GM21528 (cell line): ENCODE measurements around the gene TBCK.

Experiments
- ATAC-seq: cut with Tn5 transposase; IDR thresholded peaks from one replicate; pipeline ENCODE4 v1.9.1; 2021; ENCODE audit warnings: mild to moderate bottlenecking, moderate library complexity; ENCODE audit not compliant: unreplicated experiment, low FRiP score

The TBCK gene

DNA sequence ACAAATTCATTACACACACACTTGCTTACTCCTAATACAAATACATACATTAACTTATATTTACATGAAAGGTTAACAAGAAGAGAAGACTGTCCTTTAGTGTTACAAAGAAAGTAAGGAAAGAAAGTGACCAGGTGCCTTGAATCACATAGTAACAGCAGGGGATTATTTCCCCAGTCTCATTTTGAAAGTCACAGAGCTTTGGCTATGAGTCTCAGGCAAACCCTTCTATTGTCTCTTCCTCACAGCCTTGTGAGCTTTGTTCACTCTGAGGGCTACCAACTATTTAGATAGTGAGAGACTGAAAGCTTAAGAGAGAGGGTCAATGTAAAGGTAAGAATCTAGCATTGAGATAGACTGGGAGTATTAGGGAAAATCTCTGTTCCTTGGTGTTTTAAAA is 259.1 kb downstream of the TBCK start:
- ATAC-seq: no peak

DNA sequence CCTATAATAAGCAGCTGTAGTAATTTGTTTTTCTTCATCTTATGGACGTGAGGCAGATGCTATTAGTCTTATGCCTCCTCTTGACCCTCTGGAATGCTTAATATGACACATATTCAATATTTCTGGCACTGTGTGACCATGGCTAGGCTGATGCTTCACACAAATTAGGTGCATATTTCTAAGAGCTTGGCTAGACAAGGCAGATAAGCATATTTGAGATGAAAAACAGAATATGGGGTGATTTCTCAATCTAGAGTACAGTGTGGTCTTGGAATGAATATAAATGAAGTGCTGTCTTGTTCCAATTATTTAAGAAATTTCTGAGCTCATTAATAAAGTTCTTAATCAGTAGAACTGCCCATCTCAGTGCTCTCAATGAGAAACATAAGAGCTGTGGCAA is 264.5 kb downstream of the TBCK start:
- no peak for ATAC-seq

DNA sequence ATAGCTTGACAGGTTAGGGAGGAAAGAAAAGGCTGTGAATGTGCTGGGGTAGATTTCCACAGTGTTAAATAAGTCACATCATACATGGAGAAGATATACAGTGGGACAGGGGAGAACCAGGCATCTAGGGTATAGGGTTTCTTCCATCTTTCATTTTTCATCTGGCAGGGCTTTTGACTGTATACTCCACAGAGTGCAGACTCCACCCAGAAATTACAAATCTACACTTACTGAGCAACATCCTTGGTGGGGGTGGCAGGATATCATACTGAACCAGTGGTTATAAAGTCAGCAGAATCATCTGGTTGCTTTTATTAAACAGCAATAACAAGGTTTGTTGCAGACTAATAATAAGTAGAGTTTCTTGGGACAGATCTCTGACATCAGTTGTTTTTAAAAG is 266.5 kb downstream of the TBCK start:
- ATAC-seq: no peak

DNA sequence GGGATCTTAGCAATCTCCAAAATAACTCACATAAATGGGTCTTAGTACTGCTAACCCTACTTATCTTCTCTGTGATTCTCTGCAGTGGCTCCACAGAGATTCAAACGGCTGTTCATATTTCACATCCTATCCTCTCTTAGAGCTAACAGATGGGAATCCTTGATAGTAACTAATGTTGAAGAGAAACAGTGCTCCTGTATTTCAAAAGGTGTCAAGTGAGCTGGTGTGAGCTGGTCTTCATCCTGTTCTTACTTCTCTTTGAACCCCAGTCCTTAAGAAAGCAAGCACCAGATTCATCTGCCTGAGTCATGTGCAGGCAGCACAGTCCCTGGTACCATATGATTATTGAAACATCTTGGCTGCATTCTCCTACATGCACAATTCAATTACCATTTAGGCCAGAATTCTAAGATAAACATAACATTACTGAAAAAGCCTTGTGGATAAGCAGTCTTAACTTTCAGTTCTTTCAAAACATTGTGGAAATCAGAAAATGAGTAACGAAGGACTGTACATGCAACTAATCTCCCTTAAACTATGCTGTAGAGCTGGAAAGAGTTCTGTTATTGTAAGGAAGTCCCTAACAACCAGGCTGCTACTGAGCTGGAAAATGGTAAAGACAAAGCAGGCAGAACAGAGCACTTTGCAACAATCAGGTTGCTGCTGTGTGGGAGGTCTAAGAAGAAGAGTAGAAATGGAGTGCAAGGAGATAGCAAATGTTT is 267.6 kb downstream of the TBCK start:
- no peak for ATAC-seq

DNA sequence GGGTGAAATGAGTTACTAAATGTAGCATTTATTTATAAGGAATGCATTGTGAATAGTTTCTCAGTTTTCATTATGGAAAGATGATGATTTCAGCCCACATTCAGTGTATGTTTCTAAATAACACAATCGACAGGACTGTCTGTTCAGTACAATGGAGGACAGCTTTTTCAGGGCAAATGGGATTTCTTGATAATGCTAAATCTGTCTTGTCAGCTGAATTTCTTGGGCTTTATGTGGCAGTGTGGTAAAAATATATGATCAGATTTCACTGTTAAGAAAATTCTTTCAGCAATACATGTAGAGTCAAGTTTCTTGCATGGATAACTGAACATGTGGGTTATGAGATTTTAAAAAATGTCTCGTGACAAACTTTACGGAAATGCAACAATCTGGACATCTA is 269.9 kb downstream of the TBCK start:
- no peak for ATAC-seq

DNA sequence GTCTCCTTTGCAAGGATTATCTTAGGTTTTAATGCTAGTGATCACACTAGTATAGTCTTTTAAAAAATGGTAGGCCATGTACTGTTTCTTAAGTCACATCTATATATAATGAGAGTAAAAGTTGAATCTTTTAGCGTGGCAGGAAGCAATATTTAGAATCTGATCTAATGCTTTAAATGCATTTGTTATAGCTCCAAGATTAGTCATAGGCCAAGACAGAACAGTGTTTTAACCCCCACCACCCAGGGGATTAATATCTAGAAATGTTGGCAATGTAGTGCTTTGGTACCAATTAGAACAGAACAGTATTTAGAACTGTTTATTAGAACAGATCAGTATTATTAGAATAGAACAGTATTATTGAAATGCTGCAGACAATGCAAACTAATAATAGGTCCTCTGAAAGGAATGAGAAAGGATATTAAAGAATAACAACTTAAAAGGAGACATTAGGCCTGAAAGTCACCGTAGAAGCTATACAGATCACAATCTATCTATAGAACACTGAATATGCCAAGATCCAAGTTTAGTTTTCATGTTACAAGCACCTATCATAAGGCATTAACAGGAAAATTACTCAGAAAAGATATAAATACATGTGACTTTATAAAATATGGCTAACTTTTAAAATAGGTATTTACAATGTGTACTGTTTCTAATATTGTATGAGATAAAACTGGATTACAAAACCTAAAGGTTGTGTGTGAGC is 274.6 kb downstream of the TBCK start:
- ATAC-seq: no peak

DNA sequence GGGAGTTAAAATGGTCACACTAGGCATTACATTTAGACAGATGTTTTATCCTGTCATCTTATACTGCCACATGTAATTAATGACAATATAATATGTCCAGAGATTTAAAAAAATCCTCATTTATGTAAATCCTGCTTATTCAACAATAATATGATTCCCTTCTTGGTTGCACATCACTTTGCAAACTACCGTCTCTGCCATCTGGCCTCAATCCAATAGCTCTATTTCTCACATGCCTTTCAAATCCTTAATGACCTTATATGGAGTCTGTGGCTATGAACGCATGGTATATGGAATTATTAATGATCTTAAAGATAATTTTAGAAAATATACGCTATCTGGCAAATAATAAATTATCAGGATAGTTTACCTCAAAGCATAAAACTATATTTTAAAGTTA is 276.2 kb downstream of the TBCK start:
- ATAC-seq: no peak

DNA sequence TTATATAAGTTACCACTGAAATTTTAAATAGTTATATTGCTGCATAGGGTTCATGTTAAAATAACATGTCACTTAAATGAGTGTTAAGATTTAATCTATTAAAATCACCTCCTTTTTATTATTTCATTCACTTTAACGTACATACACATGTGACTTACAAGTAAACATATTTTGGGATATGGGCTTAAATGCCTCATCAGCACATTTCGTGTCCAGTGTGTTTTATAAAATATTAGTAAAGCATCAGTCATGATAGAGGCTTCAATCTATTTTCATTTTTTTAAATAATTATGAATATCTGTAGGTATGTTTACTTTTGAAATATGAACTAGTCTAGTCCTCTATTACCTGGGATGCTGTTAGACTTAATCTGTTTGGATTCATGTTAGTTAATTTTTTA is 277.1 kb downstream of the TBCK start:
- ATAC-seq: no peak

DNA sequence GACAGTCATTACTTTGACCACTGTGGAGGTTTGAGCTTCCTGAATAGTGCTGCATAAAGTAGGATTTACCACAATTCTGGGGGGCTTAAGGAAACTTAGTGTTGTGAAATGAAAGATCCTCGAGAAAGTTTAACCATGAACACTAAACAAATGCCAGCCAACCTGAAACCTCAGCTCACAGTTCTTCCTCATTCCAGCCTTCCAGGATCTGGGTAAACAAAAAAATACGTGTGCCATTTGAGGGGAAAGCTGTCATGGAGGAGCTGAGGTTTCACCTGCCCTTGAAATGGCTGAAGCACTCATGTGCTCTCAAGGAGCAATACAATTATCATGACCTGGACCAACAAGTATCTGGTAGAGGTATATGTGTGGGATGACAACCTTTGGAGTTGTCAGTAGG is 278.0 kb downstream of the TBCK start:
- ATAC-seq: no peak

DNA sequence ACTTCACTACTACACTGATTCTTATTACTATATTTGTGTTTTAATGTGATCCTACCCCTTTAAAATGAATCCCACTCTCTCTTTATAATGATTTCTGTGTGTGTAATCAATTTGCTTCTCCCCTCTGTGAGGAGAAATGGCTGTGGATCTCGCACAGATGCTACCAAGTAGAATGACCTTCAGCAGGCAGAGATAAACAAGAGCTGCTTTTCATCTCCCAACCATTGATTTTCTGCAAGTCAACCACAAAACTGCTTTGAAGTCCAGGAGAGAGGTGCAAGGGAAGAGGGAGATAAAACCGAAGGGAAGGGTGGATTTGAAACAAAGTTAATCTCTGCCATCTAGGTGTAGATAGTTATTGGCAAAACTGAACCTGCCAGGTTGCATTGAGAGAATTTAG is 279.2 kb downstream of the TBCK start:
- no peak for ATAC-seq

DNA sequence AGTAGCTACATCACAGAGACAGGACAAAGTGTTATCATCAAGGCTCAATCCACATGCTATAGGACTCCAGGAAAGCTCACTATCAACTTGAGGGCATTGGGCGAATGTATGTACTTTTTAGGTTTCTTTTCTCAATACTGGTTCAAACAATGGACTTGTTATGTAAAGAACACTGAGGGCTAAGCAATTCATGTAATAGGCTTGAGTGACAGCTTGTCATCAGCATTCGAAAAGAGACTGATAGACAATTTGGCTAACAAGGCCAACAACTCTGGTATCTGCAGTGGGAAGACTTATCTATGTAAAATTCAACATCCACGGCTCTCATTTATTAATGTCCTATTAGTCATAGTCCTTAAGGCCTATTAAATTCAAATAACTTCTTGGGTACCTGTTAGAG is 279.7 kb downstream of the TBCK start:
- no peak for ATAC-seq

DNA sequence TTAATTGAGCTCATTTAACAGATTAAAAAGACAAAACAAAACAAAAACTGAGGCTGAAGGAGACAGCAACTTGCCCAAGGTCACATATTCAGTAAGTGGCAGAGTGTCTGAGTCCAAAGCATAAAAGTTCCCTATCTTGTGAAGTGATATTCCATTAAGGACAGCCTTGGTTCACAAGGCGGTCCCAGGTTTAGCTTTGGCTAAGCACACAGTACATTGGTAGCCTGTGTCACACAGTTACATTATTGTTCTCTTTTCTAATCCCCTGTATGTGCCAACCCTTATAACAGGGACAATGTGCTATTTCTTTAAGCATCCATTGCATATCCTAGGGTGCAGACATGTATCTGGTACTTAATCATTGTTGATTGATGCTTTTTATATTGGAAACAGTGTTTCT is 280.8 kb downstream of the TBCK start:
- ATAC-seq: no peak

DNA sequence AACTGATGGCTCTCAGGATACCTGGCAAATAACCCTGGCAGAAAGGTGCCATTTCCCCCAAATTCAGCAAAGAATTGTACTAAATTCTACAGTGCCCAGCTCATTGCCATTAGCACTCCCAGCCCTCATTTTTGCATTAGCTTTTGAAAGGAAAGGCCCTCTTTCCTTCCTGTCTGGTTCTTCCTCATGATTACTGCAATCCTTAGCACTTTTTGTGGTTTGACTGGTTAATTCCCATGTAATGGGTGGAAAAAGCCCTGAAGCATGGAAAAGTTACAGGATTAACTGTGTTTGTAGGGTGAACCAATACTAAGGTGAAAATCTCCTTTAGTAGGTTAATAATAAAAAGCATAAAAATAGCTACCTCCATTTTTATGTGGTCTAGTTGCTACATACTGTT is 281.3 kb downstream of the TBCK start:
- no peak for ATAC-seq

DNA sequence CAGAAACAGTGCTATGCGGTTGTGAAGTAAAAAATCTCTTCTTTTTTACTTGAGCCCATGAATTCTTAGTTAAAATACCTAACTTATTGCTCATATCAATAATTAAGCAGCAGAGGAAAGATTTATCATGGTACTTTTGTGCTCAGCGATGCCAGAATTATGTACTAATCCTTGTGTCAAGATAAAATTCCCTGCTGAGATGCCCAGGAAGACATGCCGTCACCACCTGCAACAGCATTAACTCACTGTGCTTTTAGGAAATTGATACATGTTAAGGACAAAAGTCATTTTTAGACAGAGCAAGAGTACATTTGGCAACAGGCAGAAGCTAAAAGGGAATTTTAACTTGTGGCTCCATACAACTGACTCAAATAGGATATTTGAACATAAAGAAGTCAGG is 281.8 kb downstream of the TBCK start:
- ATAC-seq: no peak

DNA sequence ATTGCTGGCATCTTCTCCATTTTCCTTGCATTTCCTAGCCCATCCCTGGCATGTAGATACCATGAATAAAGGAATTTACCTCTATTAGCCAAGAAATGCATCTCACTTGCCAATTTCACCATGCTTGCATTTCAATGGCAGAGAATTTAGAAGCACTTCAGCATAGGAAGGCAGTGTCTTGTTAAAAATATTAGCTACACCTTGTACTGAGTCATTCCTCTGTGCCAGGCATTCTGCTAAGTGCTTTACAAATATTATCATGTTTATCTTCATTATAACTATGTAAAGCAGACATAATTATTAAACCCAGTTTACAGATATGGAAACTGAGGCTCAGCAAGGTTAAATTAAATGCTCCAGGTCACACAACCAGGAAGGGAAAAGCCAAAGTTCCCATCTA is 282.5 kb downstream of the TBCK start:
- no peak for ATAC-seq

DNA sequence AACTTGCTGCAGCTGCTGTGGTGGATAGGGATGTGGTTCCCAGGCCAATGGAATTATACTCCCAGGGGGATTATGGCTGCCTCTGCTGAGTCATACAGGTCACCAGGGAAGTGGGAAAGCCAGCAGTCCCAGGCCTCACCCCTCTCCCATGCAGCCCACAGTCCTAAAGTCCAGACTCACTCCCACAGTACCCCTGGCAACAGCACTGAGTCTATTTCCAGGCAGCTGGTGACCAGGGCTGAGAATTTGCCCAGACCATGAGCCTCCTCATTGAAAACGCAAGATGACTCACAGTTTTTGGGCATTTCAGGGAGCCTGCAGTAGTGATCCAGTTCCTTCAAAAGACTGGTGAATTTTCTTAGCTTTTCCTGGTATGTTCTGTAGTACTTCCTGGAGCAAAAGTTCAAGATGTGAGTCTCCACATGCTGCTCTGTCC is 283.1 kb downstream of the TBCK start:
- ATAC-seq: no peak

DNA sequence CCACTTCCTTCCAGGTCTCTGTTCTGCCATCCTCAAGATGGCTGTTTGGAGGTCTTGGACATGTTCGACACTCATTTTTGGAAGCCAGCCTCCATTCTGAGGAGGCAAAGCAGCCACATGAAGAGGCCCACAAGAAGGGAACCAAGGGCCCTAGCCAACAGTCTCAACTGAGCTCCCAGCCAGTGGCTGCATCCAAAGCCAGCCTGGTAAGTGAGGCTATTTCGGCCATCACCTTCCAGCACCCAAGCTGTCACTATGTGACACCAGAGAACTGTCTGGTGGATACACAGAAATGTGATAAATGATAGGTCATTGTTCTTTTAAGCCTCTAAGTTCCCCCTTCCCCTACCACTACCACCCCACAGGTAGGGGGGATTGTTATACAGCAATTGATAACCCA is 293.6 kb downstream of the TBCK start:
- ATAC-seq: no peak

DNA sequence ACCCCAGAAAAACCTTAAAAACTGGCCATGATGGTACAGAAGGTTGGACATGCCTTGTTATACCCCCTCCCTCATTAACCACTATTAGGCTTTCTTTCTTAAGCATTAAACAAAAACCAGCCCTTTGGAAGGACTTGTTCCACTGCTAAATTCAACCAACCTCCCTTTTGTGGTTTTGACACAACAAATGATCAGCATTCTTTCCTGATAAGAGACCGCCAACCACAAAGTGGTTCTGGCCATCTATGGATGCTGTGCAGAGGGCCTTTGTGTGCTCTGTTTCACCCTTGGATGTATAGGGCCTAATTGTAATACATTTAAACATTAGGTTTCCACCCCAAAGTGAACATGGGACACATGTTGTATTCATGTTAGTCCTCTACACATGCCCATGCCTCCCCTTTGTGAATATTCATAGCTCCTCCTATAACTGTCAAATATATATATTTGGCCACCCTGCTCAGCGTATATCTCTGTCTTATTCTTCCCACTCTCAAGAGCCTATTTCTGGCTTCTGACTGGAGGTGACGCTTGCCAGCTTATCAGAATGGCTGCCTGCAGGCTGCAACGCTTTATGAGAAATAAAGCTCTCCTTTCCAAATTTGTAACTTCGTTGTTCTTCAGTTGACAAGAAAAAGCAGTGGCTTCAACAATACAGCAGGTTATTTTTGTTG is 294.1 kb downstream of the TBCK start:
- no peak for ATAC-seq

DNA sequence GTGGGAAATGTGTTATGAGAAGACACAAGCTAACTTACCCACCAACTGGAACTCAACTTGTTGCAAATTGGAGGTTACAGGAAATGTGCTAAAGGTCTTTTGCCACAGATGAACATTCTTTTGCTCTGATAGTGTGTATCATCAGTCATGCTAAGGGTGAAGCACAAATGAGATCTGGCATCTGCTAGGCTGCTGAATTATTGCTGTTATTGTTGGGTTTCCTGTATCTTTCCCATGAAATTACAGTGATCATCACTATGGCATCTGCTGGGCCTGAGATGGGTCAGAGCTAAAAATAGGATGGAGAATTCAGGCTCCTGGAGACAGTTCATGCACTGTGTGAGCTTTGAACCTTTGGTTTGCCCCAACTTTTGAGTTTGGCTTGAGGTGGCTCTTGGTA is 296.2 kb downstream of the TBCK start:
- ATAC-seq: no peak

DNA sequence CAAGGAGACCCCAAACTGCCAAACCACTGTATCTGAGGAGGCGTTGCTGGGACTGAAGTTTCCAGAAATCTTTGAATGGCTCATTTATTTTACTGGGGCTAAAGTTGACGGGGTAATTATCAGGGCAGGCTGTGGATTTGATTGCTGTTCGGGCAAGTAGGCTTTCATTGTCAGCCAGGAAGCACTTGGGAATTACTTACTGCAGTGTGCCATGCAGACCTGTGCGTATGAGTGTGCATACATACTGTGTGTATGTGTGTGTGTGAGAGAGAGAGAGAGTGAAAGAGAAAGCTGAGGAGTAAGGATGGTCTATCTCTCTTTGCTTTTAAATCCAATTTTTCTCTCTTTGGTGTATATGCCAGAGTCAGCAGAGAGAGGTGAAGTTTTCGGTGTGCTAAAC is 298.0 kb downstream of the TBCK start:
- ATAC-seq: no peak

DNA sequence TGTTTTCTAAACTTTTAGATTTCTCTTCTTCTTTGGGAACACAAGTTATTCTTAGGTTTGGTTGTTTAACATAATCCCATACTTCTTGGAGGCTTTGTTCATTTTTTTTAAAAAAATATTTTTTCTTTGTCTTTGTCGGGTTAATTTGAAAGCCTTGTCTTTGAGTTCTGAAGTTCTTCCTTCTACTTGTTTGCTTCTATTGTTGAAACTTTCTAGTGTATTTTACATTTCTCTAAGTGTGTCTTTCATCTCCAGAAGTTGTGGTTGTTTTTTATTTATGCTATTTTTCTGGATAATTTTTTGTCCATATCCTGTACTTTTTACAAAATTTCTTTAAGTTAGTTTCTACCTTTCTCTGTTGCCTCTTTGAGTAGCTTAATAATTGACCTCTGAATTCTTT is 304.6 kb downstream of the TBCK start:
- no peak for ATAC-seq

DNA sequence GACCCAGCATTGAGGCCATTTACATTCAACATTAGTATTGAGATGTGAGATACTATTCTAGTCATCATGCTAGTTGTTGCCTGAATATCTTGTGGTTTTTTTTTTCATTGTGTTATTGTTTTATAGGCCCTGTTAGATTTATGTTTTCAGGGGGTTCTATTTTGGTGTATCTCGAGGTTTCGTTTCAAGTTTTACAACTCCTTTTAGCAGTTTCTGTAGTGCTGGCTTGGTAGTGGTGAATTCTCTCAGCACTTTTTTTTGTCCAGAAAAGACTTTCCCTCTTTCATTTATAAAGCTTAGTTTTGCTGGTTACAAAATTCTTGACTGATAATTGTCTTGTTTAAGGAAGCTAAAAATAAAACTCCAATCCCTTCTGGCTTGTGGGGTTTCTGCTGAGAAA is 305.2 kb downstream of the TBCK start:
- no peak for ATAC-seq
